KG1 (cell line): ENCODE measurements around the gene NGB.

Experiments
- DNase-seq: peaks from one replicate; lab custom pipeline; 2025; lab: John Stamatoyannopoulos, UW

The NGB gene

GRCh38 chr14:77231721-77232120, 39.3 kb downstream of the NGB start:
- DNase-seq, result no peak

GRCh38 chr14:77230914-77231313, 40.1 kb downstream of the NGB start:
- no peak for DNase-seq

GRCh38 chr14:77228056-77228455, 43.0 kb downstream of the NGB start:
- DNase-seq, result no peak

- DNase-seq, result no peak
Observed at GRCh38 chr14:77225892-77226557, 45.0 kb downstream of the NGB start.

GRCh38 chr14:77225254-77225653, 45.8 kb downstream of the NGB start:
- no peak for DNase-seq

- no peak for DNase-seq
Observed at GRCh38 chr14:77224212-77224611, 46.8 kb downstream of the NGB start.

GRCh38 chr14:77222546-77223225, 48.3 kb downstream of the NGB start:
- no peak for DNase-seq

- no peak for DNase-seq
Observed at GRCh38 chr14:77221241-77221871, 49.6 kb downstream of the NGB start.

GRCh38 chr14:77220246-77221017, 50.6 kb downstream of the NGB start:
- no peak for DNase-seq

GRCh38 chr14:77219591-77219990, 51.4 kb downstream of the NGB start:
- DNase-seq, result no peak

GRCh38 chr14:77217551-77217950, 53.5 kb downstream of the NGB start:
- DNase-seq, result no peak
